ENCODE measurements around the gene GTF2H2C. TPM values are rescaled to one million over a fixed set of nuclear protein-coding genes. Genes with fewer than 3 reads are reported as not detected.

The GTF2H2C gene
- total and polyA plus RNA-seq, 2 of the 4 experiments (the other 2 are of a cell fraction): 16.9 to 32.8 TPM

GRCh38 chr5:69522035-69522434 is 38.0 kb upstream of the GTF2H2C start:
- Histone ChIP-seq H4K8ac (ENCODE audit: low read depth in 2 of 2, low read length in 2 of 2) (no peak overlapping the region), H3K9ac (ENCODE audit: low read depth, low read length) (no peak overlapping the region), H3K79me1 (ENCODE audit: low read depth in 1 of 2, low read length in 2 of 2) (no peaks in the 10 kb centered on the region), H3K4ac (ENCODE audit: low read depth, low read length) (no peak overlapping the region), H3K23ac (ENCODE audit: low read depth, low read length) (no peak overlapping the region), H2BK120ac (ENCODE audit: low read depth, low read length) (no peak overlapping the region), H2BK20ac (ENCODE audit: low read depth, low read length) (no peak overlapping the region), H3K4me2 (ENCODE audit: low read depth, low read length) (no peak overlapping the region), H4K5ac (ENCODE audit: low read depth, low read length) (no peak overlapping the region), H3K4me1 (ENCODE audit: control insufficient read depth, insufficient read depth, low read length) (peaks cover 7% of the 10 kb centered on the region), H2AK5ac (ENCODE audit: low read depth, low read length) (no peak overlapping the region), H3K27me3 (ENCODE audit: control insufficient read depth, insufficient read depth, low read length) (no peaks in the 10 kb centered on the region), H3K36me3 (ENCODE audit: control insufficient read depth, insufficient read depth, low read length) (no peaks in the 10 kb centered on the region), H2BK15ac (ENCODE audit: low read depth, low read length) (no peak overlapping the region), H3K18ac (ENCODE audit: low read depth, low read length) (no peak overlapping the region), H2AK9ac (replicated peaks; ENCODE audit: low read depth, low read length, poor library complexity) (no peak overlapping the region), H3K56ac (ENCODE audit: extremely low read depth, insufficient read depth, low read length) (no peak overlapping the region), H3K9me3 (ENCODE audit: control insufficient read depth, insufficient read depth, low read length) (no peaks in the 10 kb centered on the region), H3K4me3 (ENCODE audit: insufficient read depth, low read depth, low read length) (no peak overlapping the region), H4K20me1 (ENCODE audit: insufficient read depth, low read length) (no peaks in the 10 kb centered on the region), H3K9me1 (ENCODE audit: insufficient read depth, low read length) (no peaks in the 10 kb centered on the region), H3K27ac (ENCODE audit: insufficient read depth, low read length) (no peak overlapping the region), H2BK5ac (ENCODE audit: low read depth, low read length, poor library complexity, severe bottlenecking) (no peak overlapping the region), H2AFZ (replicated peaks; ENCODE audit: low read length, poor library complexity) (no peak overlapping the region), H3K14ac (replicated peaks; ENCODE audit: low read depth, low read length) (no peak overlapping the region), H4K91ac (ENCODE audit: insufficient read depth, low read depth, low read length) (no peak overlapping the region)
- in situ Hi-C loops (cut with MboI; ENCODE audit: low sequenced_read_pairs): no loop called here
- DNase-seq (no peak), ATAC-seq (ENCODE audit: low read depth) (no peak)
- ChIA-PET CTCF (no interaction called here), POLR2A (ENCODE audit: unreplicated experiment) (no interaction called here)
- no TSS peak for BruUV-seq (replicated peaks)
- WGBS, 2 experiments (ENCODE audit: extremely low coverage in 2 of 2, insufficient read length in 1 of 2): no CpG with 5 or more reads among the region's 3 CpGs
- dilution Hi-C loops (cut with HindIII; ENCODE audit: low sequenced_read_pairs, unreplicated experiment): no loop called here
- intact Hi-C loops (cut with micrococcal nuclease): no loop called here
- TF ChIP-seq CTCF (conservative IDR thresholded peaks at IDR 0.05; ENCODE audit: low read depth, low read length): no peak
- TF ChIP-seq CHD1 (IDR thresholded peaks at IDR 0.05; ENCODE audit: low read depth, low read length): no peak
- no peak for TF ChIP-seq SMC3 (IDR thresholded peaks at IDR 0.05; ENCODE audit: low read depth, low read length)
- no peak for TF ChIP-seq MXI1 (IDR thresholded peaks at IDR 0.05; ENCODE audit: borderline replicate concordance, low read depth, low read length)

All from IMR-90 (cell line).